Measurements from ENCODE around the gene PLAAT4.

Gene PLAAT4

DNA sequence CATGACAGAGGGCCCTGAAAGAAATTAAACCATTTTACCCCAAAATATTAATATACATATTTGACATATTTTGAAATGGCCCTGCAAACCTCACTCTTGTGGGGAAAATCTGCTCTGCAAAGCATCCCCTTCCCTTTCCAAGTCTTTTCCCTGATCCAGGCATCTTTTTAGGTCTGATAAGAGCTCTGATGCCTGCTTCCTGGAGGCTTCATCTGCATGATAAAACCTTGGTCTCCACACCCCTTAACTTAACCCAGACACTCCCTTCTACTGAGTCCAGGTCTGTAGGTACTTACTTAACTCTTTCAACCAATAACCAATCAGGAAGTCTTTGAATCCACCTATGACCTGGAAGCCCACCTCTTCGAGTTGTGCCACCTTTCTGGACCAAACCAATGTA lies 32.6 kb upstream of the PLAAT4 start:
- Histone ChIP-seq H3K27ac (no peak overlapping the region), H3K4me3 (no peak overlapping the region)
- TF ChIP-seq, protein P1, sequence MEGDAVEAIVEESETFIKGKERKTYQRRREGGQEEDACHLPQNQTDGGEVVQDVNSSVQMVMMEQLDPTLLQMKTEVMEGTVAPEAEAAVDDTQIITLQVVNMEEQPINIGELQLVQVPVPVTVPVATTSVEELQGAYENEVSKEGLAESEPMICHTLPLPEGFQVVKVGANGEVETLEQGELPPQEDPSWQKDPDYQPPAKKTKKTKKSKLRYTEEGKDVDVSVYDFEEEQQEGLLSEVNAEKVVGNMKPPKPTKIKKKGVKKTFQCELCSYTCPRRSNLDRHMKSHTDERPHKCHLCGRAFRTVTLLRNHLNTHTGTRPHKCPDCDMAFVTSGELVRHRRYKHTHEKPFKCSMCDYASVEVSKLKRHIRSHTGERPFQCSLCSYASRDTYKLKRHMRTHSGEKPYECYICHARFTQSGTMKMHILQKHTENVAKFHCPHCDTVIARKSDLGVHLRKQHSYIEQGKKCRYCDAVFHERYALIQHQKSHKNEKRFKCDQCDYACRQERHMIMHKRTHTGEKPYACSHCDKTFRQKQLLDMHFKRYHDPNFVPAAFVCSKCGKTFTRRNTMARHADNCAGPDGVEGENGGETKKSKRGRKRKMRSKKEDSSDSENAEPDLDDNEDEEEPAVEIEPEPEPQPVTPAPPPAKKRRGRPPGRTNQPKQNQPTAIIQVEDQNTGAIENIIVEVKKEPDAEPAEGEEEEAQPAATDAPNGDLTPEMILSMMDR (IDR thresholded peaks at IDR 0.05): no peak
- no peak for DNase-seq (ENCODE audit: low spot score)

GRCh38 chr11:63504933-63505586 lies 31.5 kb upstream of the PLAAT4 start:
- Histone ChIP-seq H3K27ac (no peak overlapping the region), H3K4me3 (no peak overlapping the region)
- DNase-seq (ENCODE audit: low spot score): no peak
- TF ChIP-seq, protein P1 (IDR thresholded peaks at IDR 0.05): no peak

- H3K27ac ChIP-seq: no peak within 1 kb of the TSS
- DNase-seq (ENCODE audit: low spot score): no peak
- peak within 1 kb of the TSS; percentile 6 for H3K4me3 ChIP-seq
- TF ChIP-seq, protein P1 (IDR thresholded peaks at IDR 0.05): no peak
These were observed 30.6 kb upstream of the PLAAT4 start, which contains the start of gene LGALS12 for GRCh38 chr11:63505857-63506528. TSS of gene LGALS12 (plus strand) at chr11:63506084. CDS start at chr11:63506459, 375 bp downstream.

GRCh38 chr11:63506876-63507275 lies 29.7 kb upstream of the PLAAT4 start:
- no peak overlapping the region for H3K27ac ChIP-seq

GRCh38 chr11:63507511-63507910 lies 29.1 kb upstream of the PLAAT4 start:
- TF ChIP-seq, protein P1 (IDR thresholded peaks at IDR 0.05): no peak
- H3K27ac ChIP-seq: no peak overlapping the region
- H3K4me3 ChIP-seq: no peak overlapping the region
- DNase-seq (ENCODE audit: low spot score): no peak

More at GRCh38 chr11:63506876-63507275, 29.7 kb upstream of the PLAAT4 start:
- TF ChIP-seq, protein P1 (IDR thresholded peaks at IDR 0.05): no peak
- no peak for DNase-seq (ENCODE audit: low spot score)
- H3K4me3 ChIP-seq: no peak overlapping the region

DNA sequence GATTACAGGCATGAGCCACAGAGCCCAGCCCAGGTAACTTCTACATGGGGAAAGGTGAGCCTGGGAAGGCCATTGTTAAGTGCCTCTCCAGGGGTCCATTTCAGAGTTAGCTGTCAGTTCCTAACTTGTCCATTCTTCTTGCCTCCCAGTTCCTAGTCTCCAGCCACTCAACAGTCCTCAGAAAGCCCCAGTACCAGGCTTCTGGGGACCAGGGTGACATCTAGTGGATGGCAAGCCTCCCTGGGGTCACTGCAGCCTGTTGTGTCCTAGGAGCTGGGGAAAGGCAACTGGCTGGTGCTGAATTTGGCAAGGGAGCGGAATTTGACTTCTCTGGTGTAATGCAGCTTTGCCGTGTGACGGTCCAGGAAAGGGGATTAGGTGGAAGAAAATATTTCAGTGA lies 28.6 kb upstream of the PLAAT4 start:
- H3K27ac ChIP-seq: no peak overlapping the region
- no peak overlapping the region for H3K4me3 ChIP-seq
- no peak for DNase-seq (ENCODE audit: low spot score)
- TF ChIP-seq, protein P1 (IDR thresholded peaks at IDR 0.05): no peak

DNA sequence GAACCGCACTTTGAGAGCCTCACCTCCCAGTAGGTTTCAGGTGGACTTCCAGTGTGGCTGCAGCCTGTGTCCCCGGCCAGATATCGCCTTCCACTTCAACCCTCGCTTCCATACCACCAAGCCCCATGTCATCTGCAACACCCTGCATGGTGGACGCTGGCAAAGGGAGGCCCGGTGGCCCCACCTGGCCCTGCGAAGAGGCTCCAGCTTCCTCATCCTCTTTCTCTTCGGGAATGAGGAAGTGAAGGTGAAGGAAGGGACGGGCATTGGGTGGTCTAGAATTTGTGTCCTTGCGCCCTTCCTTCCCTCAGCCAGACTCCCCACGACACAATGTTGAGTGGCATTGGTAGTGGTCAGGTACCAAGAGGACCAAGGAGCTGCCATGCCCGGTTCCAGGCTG lies 27.9 kb upstream of the PLAAT4 start:
- DNase-seq (ENCODE audit: low spot score): no peak
- no peak overlapping the region for H3K4me3 ChIP-seq
- no peak overlapping the region for H3K27ac ChIP-seq
- TF ChIP-seq, protein P1 (IDR thresholded peaks at IDR 0.05): no peak

All from coronary artery (tissue), 2 donors.